ENCODE results near the gene RIMS1.

Gene RIMS1

GRCh38 chr6:72035966-72036365, 149.6 kb downstream of the RIMS1 start:
- no peaks in the 10 kb centered on the region for H3K9me3 ChIP-seq (ENCODE audit: control insufficient read depth, low read length)
- 67% methylated on average over 1 of the region's 1 CpG; no CpG with 5 or more reads in 1 of the 2 experiments for WGBS, 2 experiments (ENCODE audit: insufficient coverage in 2 of 2)
- no peak overlapping the region for H3K27ac ChIP-seq (ENCODE audit: low read depth, low read length, severe bottlenecking)
- no peaks in the 10 kb centered on the region for H3K36me3 ChIP-seq (ENCODE audit: control insufficient read depth, insufficient read depth, low read length)
- peaks cover 6% of the 10 kb centered on the region for H3K4me1 ChIP-seq (ENCODE audit: control insufficient read depth, insufficient read depth, low read length, poor library complexity, severe bottlenecking)
- no peak overlapping the region for H3K4me3 ChIP-seq (ENCODE audit: extremely low read depth, insufficient read depth, low read length, poor library complexity, severe bottlenecking)

GRCh38 chr6:72037006-72037405, 150.7 kb downstream of the RIMS1 start:
- no peaks in the 10 kb centered on the region for H3K9me3 ChIP-seq (ENCODE audit: control insufficient read depth, low read length)
- 90 to 92% methylated on average over 3 of the region's 4 CpGs for WGBS, 2 experiments (ENCODE audit: insufficient coverage in 2 of 2)

GRCh38 chr6:72040111-72040510, 153.8 kb downstream of the RIMS1 start:
- Histone ChIP-seq H3K4me1 (ENCODE audit: control insufficient read depth, insufficient read depth, low read length, poor library complexity, severe bottlenecking) (no peaks in the 10 kb centered on the region), H3K27ac (ENCODE audit: low read depth, low read length, severe bottlenecking) (no peak overlapping the region), H3K4me3 (ENCODE audit: extremely low read depth, insufficient read depth, low read length, poor library complexity, severe bottlenecking) (no peak overlapping the region), H3K36me3 (ENCODE audit: control insufficient read depth, insufficient read depth, low read length) (no peaks in the 10 kb centered on the region), H3K9me3 (ENCODE audit: control insufficient read depth, low read length) (no peaks in the 10 kb centered on the region)

More at GRCh38 chr6:72037006-72037405, 150.7 kb downstream of the RIMS1 start:
- H3K4me1 ChIP-seq (ENCODE audit: control insufficient read depth, insufficient read depth, low read length, poor library complexity, severe bottlenecking) = peaks cover 6% of the 10 kb centered on the region
- H3K4me3 ChIP-seq (ENCODE audit: extremely low read depth, insufficient read depth, low read length, poor library complexity, severe bottlenecking) = no peak overlapping the region
- no peaks in the 10 kb centered on the region for H3K36me3 ChIP-seq (ENCODE audit: control insufficient read depth, insufficient read depth, low read length)
- H3K27ac ChIP-seq (ENCODE audit: low read depth, low read length, severe bottlenecking) = no peak overlapping the region

GRCh38 chr6:72042088-72042487, 155.7 kb downstream of the RIMS1 start:
- Histone ChIP-seq H3K4me3 (ENCODE audit: extremely low read depth, insufficient read depth, low read length, poor library complexity, severe bottlenecking) (no peak overlapping the region), H3K9me3 (ENCODE audit: control insufficient read depth, low read length) (no peaks in the 10 kb centered on the region), H3K4me1 (ENCODE audit: control insufficient read depth, insufficient read depth, low read length, poor library complexity, severe bottlenecking) (no peaks in the 10 kb centered on the region), H3K27ac (ENCODE audit: low read depth, low read length, severe bottlenecking) (no peak overlapping the region), H3K36me3 (ENCODE audit: control insufficient read depth, insufficient read depth, low read length) (no peaks in the 10 kb centered on the region)
- WGBS, 2 experiments (ENCODE audit: insufficient coverage in 2 of 2) = no CpG with 5 or more reads among the region's 2 CpGs

GRCh38 chr6:72048080-72048479, 161.7 kb downstream of the RIMS1 start:
- WGBS, 2 experiments (ENCODE audit: insufficient coverage in 2 of 2) = 100% methylated on average over 1 of the region's 2 CpGs
- H3K36me3 ChIP-seq (ENCODE audit: control insufficient read depth, insufficient read depth, low read length) = no peaks in the 10 kb centered on the region

GRCh38 chr6:72049376-72049775, 163.0 kb downstream of the RIMS1 start:
- Histone ChIP-seq H3K4me3 (ENCODE audit: extremely low read depth, insufficient read depth, low read length, poor library complexity, severe bottlenecking) (no peak overlapping the region), H3K27ac (ENCODE audit: low read depth, low read length, severe bottlenecking) (no peak overlapping the region), H3K36me3 (ENCODE audit: control insufficient read depth, insufficient read depth, low read length) (no peaks in the 10 kb centered on the region), H3K9me3 (ENCODE audit: control insufficient read depth, low read length) (no peaks in the 10 kb centered on the region), H3K4me1 (ENCODE audit: control insufficient read depth, insufficient read depth, low read length, poor library complexity, severe bottlenecking) (no peaks in the 10 kb centered on the region)
- no CpG with 5 or more reads among the region's 3 CpGs for WGBS, 2 experiments (ENCODE audit: insufficient coverage in 2 of 2)

More at GRCh38 chr6:72048080-72048479, 161.7 kb downstream of the RIMS1 start:
- Histone ChIP-seq H3K27ac (ENCODE audit: low read depth, low read length, severe bottlenecking) (no peak overlapping the region), H3K9me3 (ENCODE audit: control insufficient read depth, low read length) (no peaks in the 10 kb centered on the region), H3K4me3 (ENCODE audit: extremely low read depth, insufficient read depth, low read length, poor library complexity, severe bottlenecking) (no peak overlapping the region), H3K4me1 (ENCODE audit: control insufficient read depth, insufficient read depth, low read length, poor library complexity, severe bottlenecking) (no peaks in the 10 kb centered on the region)

- Histone ChIP-seq H3K9me3 (ENCODE audit: control insufficient read depth, low read length) (no peaks in the 10 kb centered on the region), H3K4me1 (ENCODE audit: control insufficient read depth, insufficient read depth, low read length, poor library complexity, severe bottlenecking) (no peaks in the 10 kb centered on the region), H3K36me3 (ENCODE audit: control insufficient read depth, insufficient read depth, low read length) (no peaks in the 10 kb centered on the region), H3K27ac (ENCODE audit: low read depth, low read length, severe bottlenecking) (no peak overlapping the region), H3K4me3 (ENCODE audit: extremely low read depth, insufficient read depth, low read length, poor library complexity, severe bottlenecking) (no peak overlapping the region)
- WGBS, 2 experiments (ENCODE audit: insufficient coverage in 2 of 2) = 85 to 100% methylated on average over 4 to 6 of the region's 6 CpGs
Measured at GRCh38 chr6:72061286-72061685, 174.9 kb downstream of the RIMS1 start.

GRCh38 chr6:72064399-72064975, 178.1 kb downstream of the RIMS1 start:
- Histone ChIP-seq H3K4me1 (ENCODE audit: control insufficient read depth, insufficient read depth, low read length, poor library complexity, severe bottlenecking) (no peaks in the 10 kb centered on the region), H3K4me3 (ENCODE audit: extremely low read depth, insufficient read depth, low read length, poor library complexity, severe bottlenecking) (no peak overlapping the region), H3K27ac (ENCODE audit: low read depth, low read length, severe bottlenecking) (no peak overlapping the region), H3K36me3 (ENCODE audit: control insufficient read depth, insufficient read depth, low read length) (no peaks in the 10 kb centered on the region), H3K9me3 (ENCODE audit: control insufficient read depth, low read length) (no peaks in the 10 kb centered on the region)
- whole genome bisulfite sequencing, 2 experiments (ENCODE audit: insufficient coverage in 2 of 2) = 96 to 100% methylated on average over 2 to 4 of the region's 7 CpGs

GRCh38 chr6:72078096-72078495, 191.7 kb downstream of the RIMS1 start:
- WGBS, 2 experiments (ENCODE audit: insufficient coverage in 2 of 2) = no CpG with 5 or more reads among the region's 1 CpG

GRCh38 chr6:72080260-72080941, 194.1 kb downstream of the RIMS1 start:
- WGBS, 2 experiments (ENCODE audit: insufficient coverage in 2 of 2) = 91 to 100% methylated on average over 1 to 2 of the region's 2 CpGs
- Histone ChIP-seq H3K36me3 (ENCODE audit: control insufficient read depth, insufficient read depth, low read length) (no peaks in the 10 kb centered on the region), H3K4me3 (ENCODE audit: extremely low read depth, insufficient read depth, low read length, poor library complexity, severe bottlenecking) (no peak overlapping the region), H3K9me3 (ENCODE audit: control insufficient read depth, low read length) (no peaks in the 10 kb centered on the region), H3K27ac (ENCODE audit: low read depth, low read length, severe bottlenecking) (no peak overlapping the region), H3K4me1 (ENCODE audit: control insufficient read depth, insufficient read depth, low read length, poor library complexity, severe bottlenecking) (no peaks in the 10 kb centered on the region)

More at GRCh38 chr6:72078096-72078495, 191.7 kb downstream of the RIMS1 start:
- Histone ChIP-seq H3K4me1 (ENCODE audit: control insufficient read depth, insufficient read depth, low read length, poor library complexity, severe bottlenecking) (no peaks in the 10 kb centered on the region), H3K4me3 (ENCODE audit: extremely low read depth, insufficient read depth, low read length, poor library complexity, severe bottlenecking) (no peak overlapping the region), H3K9me3 (ENCODE audit: control insufficient read depth, low read length) (no peaks in the 10 kb centered on the region), H3K27ac (ENCODE audit: low read depth, low read length, severe bottlenecking) (no peak overlapping the region), H3K36me3 (ENCODE audit: control insufficient read depth, insufficient read depth, low read length) (no peaks in the 10 kb centered on the region)

GRCh38 chr6:72081871-72082270, 195.5 kb downstream of the RIMS1 start:
- no peaks in the 10 kb centered on the region for H3K36me3 ChIP-seq (ENCODE audit: control insufficient read depth, insufficient read depth, low read length)
- no peak overlapping the region for H3K4me3 ChIP-seq (ENCODE audit: extremely low read depth, insufficient read depth, low read length, poor library complexity, severe bottlenecking)
- no peak overlapping the region for H3K27ac ChIP-seq (ENCODE audit: low read depth, low read length, severe bottlenecking)
- no peaks in the 10 kb centered on the region for H3K4me1 ChIP-seq (ENCODE audit: control insufficient read depth, insufficient read depth, low read length, poor library complexity, severe bottlenecking)
- no peaks in the 10 kb centered on the region for H3K9me3 ChIP-seq (ENCODE audit: control insufficient read depth, low read length)
